Keratinocyte (primary cell): ENCODE measurements around the gene GIMAP4.

ENCODE experiments used
- CTCF ChIP-seq, 3 experiments: IDR thresholded peaks in 1 of 3; conservative IDR thresholded peaks in 1 of 3; optimal IDR thresholded peaks in 1 of 3; 2 replicates in 2 of 3; 3 replicates in 1 of 3; pipeline versions ENCODE3 to v1.5.1; 2011; ENCODE audit warnings: low read length in 3 of 3, mild to moderate bottlenecking in 3 of 3, moderate library complexity in 2 of 3, control low read depth in 1 of 3, inconsistent platforms in 1 of 3; ENCODE audit not compliant: insufficient read depth in 2 of 3; ENCODE audit errors: extremely low read depth in 1 of 3
- EZH2 ChIP-seq: IDR thresholded peaks from one replicate; pipeline ENCODE4 v1.6.1; 2012; ENCODE audit warnings: inconsistent platforms, mild to moderate bottlenecking, low read length, moderate library complexity

- TF ChIP-seq CTCF (optimal IDR thresholded peaks at IDR 0.05 in 1 of 3, IDR thresholded peaks at IDR 0.05 in 1 of 3, conservative IDR thresholded peaks at IDR 0.05 in 1 of 3; ENCODE audit: extremely low read depth in 1 of 3, insufficient read depth in 2 of 3, low read length in 3 of 3) (no peak), EZH2 (no peak)
Measured at GRCh38 chr7:150621376-150621775, 54.2 kb downstream of the GIMAP4 start.
